Measurements from ENCODE around the gene UPP1. TPM values are rescaled to one million over a fixed set of nuclear protein-coding genes. Genes with fewer than 3 reads are reported as not detected.

The UPP1 gene
- total RNA-seq, 1 experiment from 2014 or later: 75.4 TPM

DNA sequence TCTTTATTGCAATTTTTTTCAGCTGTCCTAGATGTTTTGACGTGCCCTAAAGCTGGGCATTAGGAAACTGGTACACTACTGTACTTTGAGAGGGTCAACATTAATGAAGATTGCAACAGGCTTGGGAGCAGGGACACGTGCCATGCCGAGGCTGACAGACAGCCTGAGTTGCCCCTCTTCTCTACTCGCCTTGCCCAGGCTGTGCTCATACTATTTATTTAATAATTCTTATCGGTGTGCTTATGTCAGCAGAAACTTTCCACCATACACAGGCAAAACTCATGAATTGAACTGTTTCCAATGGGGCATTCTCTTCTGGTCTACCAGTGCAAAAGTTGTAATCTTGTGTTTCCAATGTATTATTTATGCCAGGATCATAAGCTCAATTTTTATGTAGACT lies 29.4 kb upstream of the UPP1 start:
- Mint-ChIP-seq H3K27ac (ENCODE audit: unreplicated experiment) (no peak overlapping the region), H3K27me3 (ENCODE audit: unreplicated experiment) (no peaks in the 10 kb centered on the region), H3K4me3 (ENCODE audit: low read depth, unreplicated experiment) (no peak overlapping the region), H3K9me3 (ENCODE audit: low read depth, unreplicated experiment) (peaks cover 11% of the 10 kb centered on the region), H3K36me3 (ENCODE audit: insufficient read depth, unreplicated experiment) (no peaks in the 10 kb centered on the region), H3K4me1 (ENCODE audit: low read depth, unreplicated experiment) (peaks cover 4% of the 10 kb centered on the region)
- intact Hi-C loops (cut with micrococcal nuclease; ENCODE audit: unreplicated experiment): no loop called here
- no peak for DNase-seq
- TF ChIP-seq, protein P1, sequence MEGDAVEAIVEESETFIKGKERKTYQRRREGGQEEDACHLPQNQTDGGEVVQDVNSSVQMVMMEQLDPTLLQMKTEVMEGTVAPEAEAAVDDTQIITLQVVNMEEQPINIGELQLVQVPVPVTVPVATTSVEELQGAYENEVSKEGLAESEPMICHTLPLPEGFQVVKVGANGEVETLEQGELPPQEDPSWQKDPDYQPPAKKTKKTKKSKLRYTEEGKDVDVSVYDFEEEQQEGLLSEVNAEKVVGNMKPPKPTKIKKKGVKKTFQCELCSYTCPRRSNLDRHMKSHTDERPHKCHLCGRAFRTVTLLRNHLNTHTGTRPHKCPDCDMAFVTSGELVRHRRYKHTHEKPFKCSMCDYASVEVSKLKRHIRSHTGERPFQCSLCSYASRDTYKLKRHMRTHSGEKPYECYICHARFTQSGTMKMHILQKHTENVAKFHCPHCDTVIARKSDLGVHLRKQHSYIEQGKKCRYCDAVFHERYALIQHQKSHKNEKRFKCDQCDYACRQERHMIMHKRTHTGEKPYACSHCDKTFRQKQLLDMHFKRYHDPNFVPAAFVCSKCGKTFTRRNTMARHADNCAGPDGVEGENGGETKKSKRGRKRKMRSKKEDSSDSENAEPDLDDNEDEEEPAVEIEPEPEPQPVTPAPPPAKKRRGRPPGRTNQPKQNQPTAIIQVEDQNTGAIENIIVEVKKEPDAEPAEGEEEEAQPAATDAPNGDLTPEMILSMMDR (IDR thresholded peaks at IDR 0.05; ENCODE audit: unreplicated experiment): no peak
- CTCF ChIA-PET: interaction anchor here (1.0 kb wide), 1 partner anchor 34 kb away, joined by 3 read pairs; no protein-coding TSS in a partner anchor
- BruUV-seq (replicated peaks): no TSS peak

DNA sequence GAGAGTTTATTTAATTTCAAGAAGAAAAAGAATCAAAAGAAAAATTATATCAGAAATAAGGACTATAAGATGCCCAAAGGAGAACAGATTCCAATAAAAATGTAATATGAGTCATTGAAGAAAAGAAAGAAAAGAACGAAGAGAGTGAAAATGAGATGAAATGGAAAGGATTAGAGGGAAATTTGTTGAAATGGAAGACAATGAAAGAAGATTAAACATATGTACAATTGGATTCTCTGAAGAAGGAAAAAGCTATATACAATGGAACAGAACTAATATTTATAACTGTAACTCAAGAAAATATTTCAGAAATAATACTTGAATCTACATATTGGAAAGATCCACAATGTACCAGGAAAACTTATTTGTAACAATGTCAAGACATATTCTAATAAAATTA lies 25.1 kb upstream of the UPP1 start:
- no peak for DNase-seq
- peaks cover 4% of the 10 kb centered on the region for H3K9me3 Mint-ChIP-seq (ENCODE audit: low read depth, unreplicated experiment)
- no peaks in the 10 kb centered on the region for H3K27me3 Mint-ChIP-seq (ENCODE audit: unreplicated experiment)
- CTCF ChIA-PET: no interaction called here
- TF ChIP-seq, protein P1 (IDR thresholded peaks at IDR 0.05; ENCODE audit: unreplicated experiment): no peak
- BruUV-seq (replicated peaks): no TSS peak
- no peak overlapping the region for H3K27ac Mint-ChIP-seq (ENCODE audit: unreplicated experiment)
- H3K36me3 Mint-ChIP-seq (ENCODE audit: insufficient read depth, unreplicated experiment): no peaks in the 10 kb centered on the region
- H3K4me3 Mint-ChIP-seq (ENCODE audit: low read depth, unreplicated experiment): no peak overlapping the region
- intact Hi-C loops (cut with micrococcal nuclease; ENCODE audit: unreplicated experiment): no loop called here
- H3K4me1 Mint-ChIP-seq (ENCODE audit: low read depth, unreplicated experiment): peaks cover 34% of the 10 kb centered on the region

DNA sequence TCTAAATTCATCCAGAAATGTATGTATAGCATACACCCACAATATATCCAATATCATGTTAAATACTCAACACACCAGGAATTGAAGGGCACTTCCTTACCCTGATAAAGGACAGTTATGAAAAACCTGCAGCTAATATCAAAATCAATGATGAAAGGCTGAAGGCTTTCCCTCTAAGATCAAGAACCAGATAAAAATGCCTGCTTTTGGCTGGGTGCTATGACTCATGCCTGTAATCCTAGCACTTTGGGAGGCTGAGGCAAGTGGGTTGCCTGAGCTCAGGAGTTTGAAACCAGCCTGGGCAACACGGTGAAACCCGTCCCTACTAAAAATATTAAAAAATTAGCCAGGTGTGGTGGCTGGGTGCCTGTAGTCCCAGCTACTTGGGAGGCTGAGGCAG lies 21.6 kb upstream of the UPP1 start:
- DNase-seq: no peak
- no TSS peak for BruUV-seq (replicated peaks)
- no peak overlapping the region for H3K27ac Mint-ChIP-seq (ENCODE audit: unreplicated experiment)
- peaks cover 34% of the 10 kb centered on the region for H3K4me1 Mint-ChIP-seq (ENCODE audit: low read depth, unreplicated experiment)
- intact Hi-C loops (cut with micrococcal nuclease; ENCODE audit: unreplicated experiment): loop anchor here (2.0 kb wide), 1 partner anchor 13 kb away; no protein-coding TSS in a partner anchor
- peaks cover 10% of the 10 kb centered on the region for H3K9me3 Mint-ChIP-seq (ENCODE audit: low read depth, unreplicated experiment)
- CTCF ChIA-PET: no interaction called here
- no peaks in the 10 kb centered on the region for H3K27me3 Mint-ChIP-seq (ENCODE audit: unreplicated experiment)
- TF ChIP-seq, protein P1 (IDR thresholded peaks at IDR 0.05; ENCODE audit: unreplicated experiment): no peak
- no peaks in the 10 kb centered on the region for H3K36me3 Mint-ChIP-seq (ENCODE audit: insufficient read depth, unreplicated experiment)
- no peak overlapping the region for H3K4me3 Mint-ChIP-seq (ENCODE audit: low read depth, unreplicated experiment)

DNA sequence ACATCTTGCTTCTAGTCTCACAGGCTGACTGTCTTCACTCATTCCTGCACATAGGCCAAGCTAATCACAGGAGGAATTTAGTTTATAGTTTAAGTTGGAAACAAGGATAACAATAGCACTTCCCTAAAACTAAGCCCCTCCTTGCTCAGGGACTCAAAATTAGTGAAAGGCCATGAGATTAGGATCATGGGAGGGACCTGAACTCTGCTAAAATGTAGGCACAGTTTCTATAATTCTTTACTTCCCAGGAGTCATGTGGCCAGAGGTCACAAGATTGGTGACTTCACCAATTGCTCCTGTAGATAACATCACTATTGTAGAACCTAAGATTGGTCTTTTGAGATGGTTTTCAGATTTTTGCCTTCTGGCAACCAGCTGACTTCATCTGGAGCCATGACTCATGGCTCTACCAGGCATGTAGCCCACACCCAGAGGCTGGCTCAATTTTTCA lies 14.8 kb upstream of the UPP1 start:
- BruUV-seq (replicated peaks): no TSS peak

More for the DNA sequence above, 14.8 kb upstream of the UPP1 start:
- Mint-ChIP-seq H3K27me3 (ENCODE audit: unreplicated experiment) (no peaks in the 10 kb centered on the region), H3K36me3 (ENCODE audit: insufficient read depth, unreplicated experiment) (no peaks in the 10 kb centered on the region), H3K4me3 (ENCODE audit: low read depth, unreplicated experiment) (no peak overlapping the region), H3K4me1 (ENCODE audit: low read depth, unreplicated experiment) (peaks cover 15% of the 10 kb centered on the region), H3K9me3 (ENCODE audit: low read depth, unreplicated experiment) (peaks cover 9% of the 10 kb centered on the region), H3K27ac (ENCODE audit: unreplicated experiment) (no peak overlapping the region)
- DNase-seq: no peak
- TF ChIP-seq, protein P1 (IDR thresholded peaks at IDR 0.05; ENCODE audit: unreplicated experiment): no peak
- intact Hi-C loops (cut with micrococcal nuclease; ENCODE audit: unreplicated experiment): no loop called here
- CTCF ChIA-PET: no interaction called here

Data from Calu3 (cell line).